ENCODE results near the gene CCDC59.

DNA sequence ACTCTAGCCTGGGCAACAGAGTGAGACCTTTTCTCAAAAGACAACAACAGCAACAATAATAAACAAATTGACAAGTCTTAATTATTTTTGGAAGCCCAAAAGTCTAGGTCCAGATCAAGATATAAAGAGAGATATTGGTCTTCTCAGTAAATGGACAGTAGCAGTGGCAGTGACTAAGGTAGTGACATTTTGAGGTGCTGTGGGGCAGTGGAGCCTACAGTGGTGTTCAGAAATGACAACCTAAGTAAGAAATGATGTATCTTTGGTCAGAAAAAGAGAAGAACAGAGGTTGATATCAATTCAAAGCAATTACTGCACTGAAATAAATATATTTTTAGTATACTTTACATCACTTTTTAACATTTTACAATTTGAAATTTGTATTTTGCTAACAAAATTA is 20.8 kb upstream of the CCDC59 start:
- no peak for TF ChIP-seq EZH2 (IDR thresholded peaks at IDR 0.05; ENCODE audit: borderline replicate concordance, low read length)
- TF ChIP-seq, protein P1, sequence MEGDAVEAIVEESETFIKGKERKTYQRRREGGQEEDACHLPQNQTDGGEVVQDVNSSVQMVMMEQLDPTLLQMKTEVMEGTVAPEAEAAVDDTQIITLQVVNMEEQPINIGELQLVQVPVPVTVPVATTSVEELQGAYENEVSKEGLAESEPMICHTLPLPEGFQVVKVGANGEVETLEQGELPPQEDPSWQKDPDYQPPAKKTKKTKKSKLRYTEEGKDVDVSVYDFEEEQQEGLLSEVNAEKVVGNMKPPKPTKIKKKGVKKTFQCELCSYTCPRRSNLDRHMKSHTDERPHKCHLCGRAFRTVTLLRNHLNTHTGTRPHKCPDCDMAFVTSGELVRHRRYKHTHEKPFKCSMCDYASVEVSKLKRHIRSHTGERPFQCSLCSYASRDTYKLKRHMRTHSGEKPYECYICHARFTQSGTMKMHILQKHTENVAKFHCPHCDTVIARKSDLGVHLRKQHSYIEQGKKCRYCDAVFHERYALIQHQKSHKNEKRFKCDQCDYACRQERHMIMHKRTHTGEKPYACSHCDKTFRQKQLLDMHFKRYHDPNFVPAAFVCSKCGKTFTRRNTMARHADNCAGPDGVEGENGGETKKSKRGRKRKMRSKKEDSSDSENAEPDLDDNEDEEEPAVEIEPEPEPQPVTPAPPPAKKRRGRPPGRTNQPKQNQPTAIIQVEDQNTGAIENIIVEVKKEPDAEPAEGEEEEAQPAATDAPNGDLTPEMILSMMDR (conservative IDR thresholded peaks at IDR 0.05 in 1 of 2, IDR thresholded peaks at IDR 0.05 in 1 of 2; ENCODE audit: extremely low read depth in 1 of 2, insufficient read depth in 1 of 2, low read depth in 1 of 2, low read length in 2 of 2): no peak

Measured in mammary epithelial cell (primary cell).